ENCODE results near the gene CALML3. TPM values are rescaled to one million over a fixed set of nuclear protein-coding genes. Genes with fewer than 3 reads are reported as not detected.

Gene CALML3
- total and polyA plus RNA-seq, 2 of the 13 experiments (the other 11 are each of a cell fraction or from before 2014, with no cell fraction given) = not detected

GRCh38 chr10:5530412-5530806, 5.6 kb downstream of the CALML3 start:
- POLR2A ChIA-PET = interaction anchor here (1.6 kb wide), 1 partner anchor 18 kb away, joined by 7 read pairs; no protein-coding TSS in a partner anchor
- no peak for FAIRE-seq
- TF ChIP-seq U2AF2 (IDR thresholded peaks at IDR 0.05; ENCODE audit: low read depth, low read length) (no peak), ZNF558 (CRISPR knock-in tag; IDR thresholded peaks at IDR 0.05; ENCODE audit: borderline replicate concordance) (no peak), TEAD3 (CRISPR knock-in tag; optimal IDR thresholded peaks at IDR 0.05; ENCODE audit: borderline replicate concordance) (peak; percentile 10), ZBTB46 (CRISPR knock-in tag; IDR thresholded peaks at IDR 0.05; ENCODE audit: borderline replicate concordance) (no peak)

DNA sequence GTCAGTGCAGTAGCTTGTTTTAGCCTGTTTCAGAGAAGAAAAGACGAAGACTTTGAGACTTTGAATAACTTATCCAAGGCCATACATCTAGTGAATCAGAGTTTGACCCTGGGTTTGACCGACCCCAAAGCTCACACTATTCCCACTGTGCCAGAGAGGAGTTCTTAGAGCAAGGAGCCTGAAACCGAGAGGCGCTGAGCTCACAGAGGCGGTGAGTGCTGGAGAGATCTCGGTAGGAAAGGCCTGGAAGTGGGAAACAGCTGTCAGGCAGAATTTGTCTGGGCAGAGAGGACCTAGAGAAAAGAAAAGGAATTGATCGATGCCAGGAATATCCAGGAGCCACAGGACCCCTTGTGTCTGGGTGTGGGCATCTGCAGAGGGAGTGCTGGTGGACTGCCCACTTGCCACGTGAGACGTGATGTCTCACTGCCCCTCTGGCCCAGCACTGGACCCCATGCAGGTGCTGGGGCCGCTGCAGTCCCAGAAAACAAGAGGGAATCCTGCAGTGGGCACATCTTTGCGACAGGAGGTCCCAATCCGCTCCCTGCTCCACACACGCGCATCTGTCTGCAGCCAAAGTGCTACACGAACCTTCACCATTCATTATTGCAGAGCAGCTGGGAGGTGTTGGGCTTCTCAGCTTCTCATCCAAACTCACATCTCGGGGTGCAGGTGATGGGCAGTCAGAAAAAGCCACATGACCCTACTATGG, 6.2 kb downstream of the CALML3 start:
- CTCF ChIA-PET (ENCODE audit: low intra/inter-chr PET ratio, low total read pairs) = no interaction called here
- ATAC-seq (no peak), DNase-seq (ENCODE audit: low spot score) (no peak), FAIRE-seq (no peak)
- Histone ChIP-seq H3K36me3 (replicated peaks in 1 of 2; ENCODE audit: control insufficient read depth in 1 of 2, insufficient read depth in 2 of 2, low read length in 2 of 2) (no peaks in the 10 kb centered on the region), H3K27me3 (ENCODE audit: control insufficient read depth in 1 of 2, insufficient read depth in 2 of 2, low read length in 2 of 2) (no peaks in the 10 kb centered on the region), H3K27ac (ENCODE audit: extremely low read length, insufficient read depth, low read length) (no peak overlapping the region), H2AFZ (ENCODE audit: low read length) (no peak overlapping the region), H3K4me2 (ENCODE audit: low read depth, low read length) (no peak overlapping the region), H3K79me2 (ENCODE audit: insufficient read depth, low read length) (no peaks in the 10 kb centered on the region), H3K9me3 (ENCODE audit: low read length) (no peaks in the 10 kb centered on the region), H3K4me3 (replicated peaks in 1 of 3; ENCODE audit: insufficient read depth in 1 of 3, low read depth in 2 of 3, low read length in 3 of 3) (no peak overlapping the region), H3K9ac (ENCODE audit: insufficient read depth, low read depth, low read length) (no peak overlapping the region), H4K20me1 (ENCODE audit: insufficient read depth, low read length) (no peaks in the 10 kb centered on the region), H3K4me1 (ENCODE audit: insufficient read depth, low read length) (peaks cover 100% of the 10 kb centered on the region)
- TF ChIP-seq ZNF687 (CRISPR knock-in tag; IDR thresholded peaks at IDR 0.05) (peak; percentile 12; the same call in 1 of the 2 replicates), TCF7L2 (IDR thresholded peaks at IDR 0.05; ENCODE audit: low read depth, low read length) (no peak), WIZ (CRISPR knock-in tag; IDR thresholded peaks at IDR 0.05) (no peak)
- WGBS (ENCODE audit: low lambda C conversion rate) = 93% methylated on average over 13 of the region's 16 CpGs
- no TSS peak for BruUV-seq (replicated peaks)
- POLR2A ChIA-PET = interaction anchor here (0.6 to 1.6 kb wide), 2 partner anchors 18 to 716 kb away, joined by 3 to 7 read pairs; no protein-coding TSS in a partner anchor
- intact Hi-C loops (cut with micrococcal nuclease; ENCODE audit: unreplicated experiment) (no loop called here), in situ Hi-C loops (cut with HindIII; ENCODE audit: extremely low pct_ligation_motif_present, low pct_unique_long_range_greater_than_20kb) (no loop called here)

More at GRCh38 chr10:5530412-5530806, 5.6 kb downstream of the CALML3 start:
- ATAC-seq (no peak), DNase-seq (ENCODE audit: low spot score) (no peak)
- Histone ChIP-seq H3K4me2 (ENCODE audit: low read depth, low read length) (no peak overlapping the region), H2AFZ (ENCODE audit: low read length) (no peak overlapping the region), H3K4me1 (ENCODE audit: insufficient read depth, low read length) (peaks cover 99% of the 10 kb centered on the region), H3K27ac (ENCODE audit: extremely low read length, insufficient read depth, low read length) (no peak overlapping the region), H3K27me3 (ENCODE audit: control insufficient read depth in 1 of 2, insufficient read depth in 2 of 2, low read length in 2 of 2) (no peaks in the 10 kb centered on the region), H3K9ac (ENCODE audit: insufficient read depth, low read depth, low read length) (no peak overlapping the region), H3K4me3 (replicated peaks in 1 of 3; ENCODE audit: insufficient read depth in 1 of 3, low read depth in 2 of 3, low read length in 3 of 3) (no peak overlapping the region), H3K9me3 (ENCODE audit: low read length) (no peaks in the 10 kb centered on the region), H3K79me2 (ENCODE audit: insufficient read depth, low read length) (no peaks in the 10 kb centered on the region), H3K36me3 (replicated peaks in 1 of 2; ENCODE audit: control insufficient read depth in 1 of 2, insufficient read depth in 2 of 2, low read length in 2 of 2) (no peaks in the 10 kb centered on the region), H4K20me1 (ENCODE audit: insufficient read depth, low read length) (no peaks in the 10 kb centered on the region)
- intact Hi-C loops (cut with micrococcal nuclease; ENCODE audit: unreplicated experiment) (no loop called here), in situ Hi-C loops (cut with HindIII; ENCODE audit: extremely low pct_ligation_motif_present, low pct_unique_long_range_greater_than_20kb) (no loop called here)
- CTCF ChIA-PET (ENCODE audit: low intra/inter-chr PET ratio, low total read pairs) = no interaction called here
- no TSS peak for BruUV-seq (replicated peaks)
- WGBS (ENCODE audit: low lambda C conversion rate) = 98% methylated on average over 5 of the region's 5 CpGs

Data from HepG2 (cell line).